Stimulated activated CD4-positive, alpha-beta T cell treated with anti-CD3 and anti-CD28 coated beads, Interleukin-15, amount 100 ng/mL, for 24 hours (primary cell): Measurements from ENCODE around the gene MPC1.
A peak's percentile ranks its signal among the peaks of the same experiment; 100 is the strongest.

Experiments used
- DNase-seq: peaks from one replicate; pipeline ENCODE4 v3.0.0-alpha.2; 2020

MPC1 gene

GRCh38 chr6:166343150-166343487 is 39.6 kb downstream of the MPC1 start:
- DNase-seq, result no peak

- DNase-seq, result peak; percentile 89
Observed at GRCh38 chr6:166342349-166343149, 40.2 kb downstream of the MPC1 start, which contains the start of gene SFT2D1. Gene SFT2D1 (minus strand): TSS chr6:166342545. CDS start chr6:166342481, 64 bp downstream.

- peak; percentile 30 for DNase-seq
Observed at GRCh38 chr6:166341977-166342348, 40.8 kb downstream of the MPC1 start.

DNA sequence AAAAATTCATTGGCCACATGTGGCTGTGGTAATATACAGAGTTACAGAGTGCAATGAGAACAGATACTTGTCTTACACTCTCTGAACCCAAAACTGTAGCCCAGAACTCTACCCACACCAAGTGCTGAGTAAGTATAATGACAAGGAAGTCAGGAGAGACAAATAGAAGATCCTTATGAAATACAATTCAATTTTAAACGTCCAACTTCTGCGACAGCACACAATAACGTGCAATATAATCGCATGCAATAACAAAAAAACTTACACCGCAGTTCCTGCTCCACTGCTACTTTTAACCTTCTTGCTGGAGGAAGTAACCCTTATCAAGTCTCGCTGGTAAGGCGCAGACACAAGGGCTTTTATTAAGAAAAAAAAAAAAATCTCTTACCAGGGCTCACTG is 41.3 kb downstream of the MPC1 start:
- no peak for DNase-seq

GRCh38 chr6:166338854-166339253 is 43.9 kb downstream of the MPC1 start:
- DNase-seq, result no peak

GRCh38 chr6:166336847-166337246 is 45.9 kb downstream of the MPC1 start:
- no peak for DNase-seq

GRCh38 chr6:166335378-166336302 is 47.1 kb downstream of the MPC1 start:
- no peak for DNase-seq

DNA sequence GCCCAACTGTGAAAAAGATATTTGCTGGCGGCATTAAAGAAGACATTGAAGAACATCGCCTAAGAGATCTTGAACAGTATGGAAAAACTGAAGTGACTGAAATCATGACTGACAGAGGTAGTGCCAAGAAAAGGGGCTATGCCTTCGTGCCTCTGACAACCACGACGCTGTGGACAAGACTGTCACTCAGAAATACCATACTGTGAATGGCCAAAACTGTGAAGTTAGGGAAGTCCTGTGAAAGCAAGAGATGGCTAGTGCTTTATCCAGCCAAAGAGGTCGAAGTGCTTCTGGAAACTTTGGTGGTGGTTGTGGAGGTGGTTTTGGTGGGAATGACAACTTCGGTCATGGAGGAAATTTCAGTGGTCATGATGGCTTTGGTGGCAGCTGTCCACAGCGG is 47.9 kb downstream of the MPC1 start:
- DNase-seq, result no peak

DNA sequence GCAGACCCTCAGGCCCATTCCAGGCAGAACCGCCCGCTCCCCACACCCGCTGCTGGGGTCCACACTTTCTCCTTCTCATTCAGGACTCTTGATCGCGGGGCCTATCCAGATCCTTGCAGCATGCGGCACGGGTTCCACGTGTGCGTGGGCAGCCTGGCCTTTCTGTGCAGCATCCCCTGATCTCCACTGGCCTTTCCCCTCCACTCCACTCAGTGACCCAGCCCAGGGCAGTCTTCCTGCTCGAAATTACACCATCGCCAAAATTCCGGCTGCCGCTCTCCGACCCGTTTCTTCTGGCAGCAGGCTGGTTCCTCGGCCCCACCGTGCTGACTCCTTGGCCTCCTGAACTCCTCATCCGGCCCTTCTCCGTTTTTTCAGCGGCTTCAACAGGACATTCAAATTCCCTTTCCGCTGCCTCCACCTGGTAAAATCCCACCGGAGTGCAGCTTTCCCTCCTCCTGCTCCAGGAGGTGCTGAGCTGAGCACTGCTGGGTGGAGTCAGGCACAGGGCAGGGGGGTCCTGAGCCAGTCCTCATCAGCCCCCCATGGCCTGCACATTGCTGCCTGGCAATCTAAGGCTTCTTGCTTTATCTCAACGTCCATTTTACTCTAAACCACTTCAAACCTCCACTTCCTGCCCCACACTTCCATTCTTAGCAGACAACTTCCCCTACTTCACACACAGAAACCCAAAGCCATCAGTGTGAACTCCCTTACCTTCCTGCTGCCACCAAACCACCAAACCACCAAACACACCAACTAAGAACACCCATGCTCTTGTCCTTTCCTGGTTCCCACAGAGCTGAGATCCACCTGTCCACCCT is 49.4 kb downstream of the MPC1 start:
- peak; percentile 24 for DNase-seq

- no peak for DNase-seq
Observed at GRCh38 chr6:166331503-166332415, 51.0 kb downstream of the MPC1 start.

GRCh38 chr6:166330612-166331011 is 52.1 kb downstream of the MPC1 start:
- DNase-seq, result no peak

GRCh38 chr6:166325383-166326042 is 57.2 kb downstream of the MPC1 start:
- DNase-seq, result no peak

- DNase-seq, result no peak
Observed at GRCh38 chr6:166323395-166323794, 59.3 kb downstream of the MPC1 start.

DNA sequence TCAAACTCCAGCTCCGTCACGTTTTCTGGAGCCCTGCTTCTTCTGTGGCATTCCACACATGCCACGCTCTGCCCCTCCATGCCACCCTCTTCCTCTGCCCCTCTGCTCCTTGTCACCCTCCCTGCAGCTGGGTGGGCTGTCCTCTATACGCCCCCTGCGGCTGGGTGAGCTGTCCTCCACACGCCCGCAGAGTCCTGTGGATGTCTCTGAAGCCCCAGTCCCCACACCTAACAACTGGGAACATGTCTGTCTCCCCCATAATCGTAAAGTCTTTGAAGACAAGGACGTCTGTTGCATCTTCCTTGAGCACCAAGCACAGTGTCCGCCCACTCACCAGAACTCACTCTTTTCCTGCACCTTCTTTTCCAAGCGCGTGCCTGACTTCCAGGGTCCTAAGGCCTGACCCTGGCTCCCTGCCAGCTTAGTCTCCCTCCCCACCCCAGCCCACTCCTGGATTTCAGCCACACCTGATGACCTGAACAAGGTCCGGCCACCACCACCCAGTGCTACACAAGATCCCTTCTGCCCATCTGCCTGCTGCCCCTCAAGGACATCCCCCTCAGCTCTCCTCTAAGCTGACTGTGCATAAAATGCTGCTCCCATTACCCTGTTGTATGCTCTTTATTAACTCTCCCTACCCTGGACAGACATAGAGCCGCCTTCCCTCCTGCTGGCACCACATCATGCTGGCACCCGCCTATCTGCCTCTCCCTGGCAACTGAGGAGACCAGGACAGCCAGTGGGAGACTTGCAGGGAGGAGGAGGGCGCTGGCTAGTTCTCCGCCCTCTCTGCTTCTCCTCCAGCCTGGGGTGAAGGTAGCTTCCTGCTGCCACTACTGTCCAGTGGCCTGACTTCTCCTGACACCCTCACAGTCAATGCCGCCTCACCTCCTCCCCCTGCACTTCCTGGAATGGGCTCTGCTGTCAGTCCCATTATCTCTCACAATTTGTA is 63.8 kb downstream of the MPC1 start:
- no peak for DNase-seq

DNA sequence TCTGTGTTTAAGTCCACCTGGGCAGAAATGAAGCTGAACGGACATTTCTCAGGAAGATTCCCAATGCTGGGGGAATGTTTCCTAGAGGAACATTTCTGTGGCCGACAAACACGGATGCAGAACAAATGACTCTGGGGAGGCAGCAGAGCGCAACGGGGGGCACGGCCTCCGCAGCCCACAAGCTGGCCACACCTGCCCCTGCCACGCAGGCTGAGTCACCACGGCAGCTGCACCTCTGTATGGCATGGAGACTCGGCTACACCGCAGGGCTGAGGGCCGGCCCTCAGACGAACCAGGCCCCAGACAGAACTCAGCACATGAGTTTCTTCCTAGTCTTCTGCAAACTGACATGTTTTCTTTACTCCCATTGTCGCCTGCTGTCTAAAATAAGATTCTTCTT is 64.5 kb downstream of the MPC1 start:
- no peak for DNase-seq

DNA sequence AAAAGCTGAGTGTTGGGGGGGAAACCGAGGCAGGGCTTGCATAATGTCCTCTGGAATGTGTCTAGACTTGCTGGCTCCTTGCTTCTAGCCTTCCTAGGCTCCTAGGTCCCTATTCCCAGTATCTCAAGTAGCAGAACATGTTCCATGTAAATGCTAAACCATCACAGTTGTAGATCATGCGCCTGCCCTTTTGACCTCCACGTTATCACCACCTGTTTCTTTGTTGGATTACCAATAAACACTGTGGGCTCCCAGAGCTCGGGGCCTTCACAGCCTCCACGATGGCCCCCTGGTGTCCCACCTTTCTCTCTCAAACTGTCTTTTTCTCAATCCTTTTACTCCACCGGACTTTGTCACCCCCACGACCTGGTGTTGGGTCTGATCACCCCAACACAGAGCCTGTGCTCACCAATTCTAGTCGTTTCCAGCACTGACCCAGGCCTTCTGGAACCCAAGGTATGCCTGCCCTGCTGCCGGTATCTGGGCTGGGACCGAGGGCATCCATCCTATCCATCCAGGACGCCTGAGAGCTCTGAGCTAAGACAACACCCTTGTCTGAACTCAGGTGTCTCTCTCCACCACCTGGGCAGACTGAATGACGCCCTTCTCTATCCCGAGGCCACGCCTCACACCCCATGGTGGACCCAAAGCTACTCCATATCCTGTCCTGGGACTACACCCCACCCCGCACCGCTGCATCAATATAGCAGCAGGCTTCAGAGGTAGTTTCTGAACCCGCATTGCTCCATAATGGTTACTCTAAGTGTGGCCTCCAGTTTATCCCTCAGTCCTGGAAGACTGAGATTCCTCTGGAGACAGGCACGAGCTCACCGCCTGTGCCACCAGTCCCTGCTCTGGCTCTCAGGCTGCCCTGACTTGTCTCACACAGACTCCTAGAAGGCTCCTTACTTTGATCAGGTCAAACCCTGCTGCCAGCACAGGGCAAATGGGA is 65.2 kb downstream of the MPC1 start:
- DNase-seq, result no peak

- no peak for DNase-seq
Observed at GRCh38 chr6:166315436-166315835, 67.3 kb downstream of the MPC1 start.
